ENCODE results near the gene HPSE2. TPM values are rescaled to one million over a fixed set of nuclear protein-coding genes. Genes with fewer than 3 reads are reported as not detected.
"Not testable (repeated sequence)": the region's sequence is repeated elsewhere in the genome, so short reads cannot be mapped to it uniquely, and the experiment has no call there.

Gene HPSE2
- total RNA-seq, 1 experiment from 2014 or later, result 0.20 TPM

- Histone ChIP-seq H3K4me2 (ENCODE audit: insufficient read depth, insufficient read length, low read length) (no peak overlapping the region), H4K8ac (replicated peaks; ENCODE audit: insufficient read length, low read depth, low read length) (no peak overlapping the region), H2AK5ac (ENCODE audit: insufficient read length, low read length) (no peak overlapping the region), H2BK20ac (ENCODE audit: low read depth, low read length, poor library complexity, severe bottlenecking) (no peak overlapping the region), H2AFZ (ENCODE audit: low read length) (no peak overlapping the region), H3K4ac (ENCODE audit: low read depth, low read length) (no peak overlapping the region), H3K9me3 (ENCODE audit: control insufficient read depth, low read depth, low read length) (no peaks in the 10 kb centered on the region), H3K27ac (ENCODE audit: insufficient read length, low read depth, low read length) (no peak overlapping the region), H2BK15ac (ENCODE audit: low read depth, low read length) (no peak overlapping the region), H3K56ac (ENCODE audit: insufficient read length, low read depth, low read length) (no peak overlapping the region), H3K23me2 (ENCODE audit: insufficient read length, low read depth, low read length, poor library complexity, severe bottlenecking) (no peaks in the 10 kb centered on the region), H3K23ac (ENCODE audit: insufficient read length, low read depth, low read length) (no peak overlapping the region), H2BK12ac (ENCODE audit: insufficient read length, low read depth, low read length) (no peak overlapping the region), H3K79me1 (ENCODE audit: insufficient read depth, low read depth, low read length, poor library complexity, severe bottlenecking) (no peaks in the 10 kb centered on the region), H4K5ac (ENCODE audit: insufficient read length, low read depth, low read length) (no peak overlapping the region), H4K20me1 (ENCODE audit: control insufficient read depth, insufficient read depth, insufficient read length) (no peaks in the 10 kb centered on the region), H2BK120ac (ENCODE audit: low read depth, low read length, poor library complexity, severe bottlenecking) (no peak overlapping the region), H3K27me3 (ENCODE audit: insufficient read depth, low read length) (no peaks in the 10 kb centered on the region), H3K79me2 (ENCODE audit: insufficient read depth, low read length) (no peaks in the 10 kb centered on the region), H3K9ac (ENCODE audit: extremely low read depth, insufficient read length, low read length) (no peak overlapping the region), H3K4me1 (ENCODE audit: insufficient read depth, low read length) (no peaks in the 10 kb centered on the region), H4K91ac (ENCODE audit: insufficient read length, low read depth, low read length) (no peak overlapping the region), H3T11ph (ENCODE audit: low read length) (no peak overlapping the region), H3K18ac (ENCODE audit: insufficient read length, low read depth, low read length) (no peak overlapping the region), H3K14ac (ENCODE audit: insufficient read depth, low read length) (no peak overlapping the region), H2BK5ac (ENCODE audit: insufficient read length, low read length) (no peak overlapping the region)
- H3K27ac Mint-ChIP-seq, result 0 out of 7 replicates have a peak overlapping the region, but pooled peaks of 1 of the 3 experiments have one; percentile 45
- no peaks in the 10 kb centered on the region for H3K9me3 Mint-ChIP-seq
- no peaks in the 10 kb centered on the region for H3K4me1 Mint-ChIP-seq
- no CpG with 5 or more reads among the region's 3 CpGs for WGBS (ENCODE audit: extremely low coverage, insufficient read length, low lambda C conversion rate)
- no peaks in the 10 kb centered on the region for H3K36me3 Mint-ChIP-seq (ENCODE audit: insufficient read depth in 1 of 3, low read depth in 3 of 3)
- DNase-seq, result no peak
- peaks cover 1% of the 10 kb centered on the region; the same call in 1 of the 2 replicates for H3K27me3 Mint-ChIP-seq (ENCODE audit: low read depth)
- TF ChIP-seq CTCF (conservative IDR thresholded peaks at IDR 0.05), result no peak
- H3K4me3 Mint-ChIP-seq, result no peak overlapping the region
Observed at GRCh38 chr10:98908868-98909267, 326.8 kb downstream of the HPSE2 start.

GRCh38 chr10:98908247-98908646, 327.4 kb downstream of the HPSE2 start:
- not testable (repeated sequence) for H3K4ac ChIP-seq (ENCODE audit: low read depth, low read length); H3K23ac ChIP-seq (ENCODE audit: insufficient read length, low read depth, low read length); H2AFZ ChIP-seq (ENCODE audit: low read length); DNase-seq; H3K79me2 ChIP-seq (ENCODE audit: insufficient read depth, low read length); H3K9me3 Mint-ChIP-seq; H4K8ac ChIP-seq (replicated peaks; ENCODE audit: insufficient read length, low read depth, low read length); H3K79me1 ChIP-seq (ENCODE audit: insufficient read depth, low read depth, low read length, poor library complexity, severe bottlenecking); H2BK15ac ChIP-seq (ENCODE audit: low read depth, low read length); H3K4me2 ChIP-seq (ENCODE audit: insufficient read depth, insufficient read length, low read length); H2BK5ac ChIP-seq (ENCODE audit: insufficient read length, low read length); H4K5ac ChIP-seq (ENCODE audit: insufficient read length, low read depth, low read length); H2BK120ac ChIP-seq (ENCODE audit: low read depth, low read length, poor library complexity, severe bottlenecking); H3K27ac Mint-ChIP-seq; H3K9me3 ChIP-seq (ENCODE audit: control insufficient read depth, low read depth, low read length); H3K18ac ChIP-seq (ENCODE audit: insufficient read length, low read depth, low read length); H3K27me3 ChIP-seq (ENCODE audit: insufficient read depth, low read length); H3K36me3 Mint-ChIP-seq (ENCODE audit: insufficient read depth in 1 of 3, low read depth in 3 of 3); H3K23me2 ChIP-seq (ENCODE audit: insufficient read length, low read depth, low read length, poor library complexity, severe bottlenecking); H3K4me1 Mint-ChIP-seq; H2AK5ac ChIP-seq (ENCODE audit: insufficient read length, low read length); H3K4me3 Mint-ChIP-seq; H3K14ac ChIP-seq (ENCODE audit: insufficient read depth, low read length); H3K27ac ChIP-seq (ENCODE audit: insufficient read length, low read depth, low read length); H4K20me1 ChIP-seq (ENCODE audit: control insufficient read depth, insufficient read depth, insufficient read length); H3T11ph ChIP-seq (ENCODE audit: low read length); H3K27me3 Mint-ChIP-seq (ENCODE audit: low read depth); H3K56ac ChIP-seq (ENCODE audit: insufficient read length, low read depth, low read length); H2BK20ac ChIP-seq (ENCODE audit: low read depth, low read length, poor library complexity, severe bottlenecking); H2BK12ac ChIP-seq (ENCODE audit: insufficient read length, low read depth, low read length); H4K91ac ChIP-seq (ENCODE audit: insufficient read length, low read depth, low read length); H3K9ac ChIP-seq (ENCODE audit: extremely low read depth, insufficient read length, low read length); H3K4me1 ChIP-seq (ENCODE audit: insufficient read depth, low read length)
- WGBS (ENCODE audit: extremely low coverage, insufficient read length, low lambda C conversion rate), result no CpG with 5 or more reads among the region's 8 CpGs
